Right kidney (tissue), 1 donor: ENCODE results near the gene RUFY2.
A peak's percentile ranks its signal among the peaks of the same experiment; 100 is the strongest.
"Not testable (repeated sequence)": the region's sequence is repeated elsewhere in the genome, so short reads cannot be mapped to it uniquely, and the experiment has no call there.

Experiments
- DNase-seq: peaks from one replicate; pipeline ENCODE4 v3.0.0-alpha.2; 2016

Gene RUFY2

GRCh38 chr10:68327889-68328786 lies 78.9 kb downstream of the RUFY2 start:
- DNase-seq = peak; percentile 28

- not testable (repeated sequence) for DNase-seq
Measured at GRCh38 chr10:68324396-68324795, 82.7 kb downstream of the RUFY2 start.

GRCh38 chr10:68318331-68319059 lies 88.6 kb downstream of the RUFY2 start:
- DNase-seq = no peak

GRCh38 chr10:68315582-68315981 lies 91.5 kb downstream of the RUFY2 start:
- DNase-seq = no peak

GRCh38 chr10:68314930-68315329 lies 92.1 kb downstream of the RUFY2 start:
- DNase-seq = not testable (repeated sequence)

- no peak for DNase-seq
Measured at GRCh38 chr10:68310531-68310930, 96.5 kb downstream of the RUFY2 start.

GRCh38 chr10:68305854-68306253 lies 101.2 kb downstream of the RUFY2 start:
- no peak for DNase-seq

- no peak for DNase-seq
Measured at GRCh38 chr10:68303849-68304412, 103.1 kb downstream of the RUFY2 start.

- DNase-seq = no peak
Measured at GRCh38 chr10:68302871-68303270, 104.2 kb downstream of the RUFY2 start.

- no peak for DNase-seq
Measured at GRCh38 chr10:68302503-68302823, 104.6 kb downstream of the RUFY2 start.

GRCh38 chr10:68301790-68302502 lies 105.1 kb downstream of the RUFY2 start:
- DNase-seq = peak; percentile 26

- DNase-seq = no peak
Measured at GRCh38 chr10:68301301-68301700, 105.8 kb downstream of the RUFY2 start.

- DNase-seq = no peak
Measured at GRCh38 chr10:68296843-68297663, 110.0 kb downstream of the RUFY2 start.
